ENCODE measurements around the gene HDAC7. TPM values are rescaled to one million over a fixed set of nuclear protein-coding genes. Genes with fewer than 3 reads are reported as not detected.

The HDAC7 gene
- total RNA-seq, 2 donors from 2014 or later, result 146 to 154 TPM

- H3K27ac ChIP-seq (ENCODE audit: low read depth, low read length), result no peak overlapping the region
Measured at GRCh38 chr12:47835006-47835830, 15.5 kb upstream of the HDAC7 start.

GRCh38 chr12:47834199-47834903, 14.6 kb upstream of the HDAC7 start:
- Mint-ChIP-seq H3K4me3 (no peak overlapping the region), H3K27ac (no peak overlapping the region)
- TF ChIP-seq, protein P1, sequence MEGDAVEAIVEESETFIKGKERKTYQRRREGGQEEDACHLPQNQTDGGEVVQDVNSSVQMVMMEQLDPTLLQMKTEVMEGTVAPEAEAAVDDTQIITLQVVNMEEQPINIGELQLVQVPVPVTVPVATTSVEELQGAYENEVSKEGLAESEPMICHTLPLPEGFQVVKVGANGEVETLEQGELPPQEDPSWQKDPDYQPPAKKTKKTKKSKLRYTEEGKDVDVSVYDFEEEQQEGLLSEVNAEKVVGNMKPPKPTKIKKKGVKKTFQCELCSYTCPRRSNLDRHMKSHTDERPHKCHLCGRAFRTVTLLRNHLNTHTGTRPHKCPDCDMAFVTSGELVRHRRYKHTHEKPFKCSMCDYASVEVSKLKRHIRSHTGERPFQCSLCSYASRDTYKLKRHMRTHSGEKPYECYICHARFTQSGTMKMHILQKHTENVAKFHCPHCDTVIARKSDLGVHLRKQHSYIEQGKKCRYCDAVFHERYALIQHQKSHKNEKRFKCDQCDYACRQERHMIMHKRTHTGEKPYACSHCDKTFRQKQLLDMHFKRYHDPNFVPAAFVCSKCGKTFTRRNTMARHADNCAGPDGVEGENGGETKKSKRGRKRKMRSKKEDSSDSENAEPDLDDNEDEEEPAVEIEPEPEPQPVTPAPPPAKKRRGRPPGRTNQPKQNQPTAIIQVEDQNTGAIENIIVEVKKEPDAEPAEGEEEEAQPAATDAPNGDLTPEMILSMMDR (conservative IDR thresholded peaks at IDR 0.05), result no peak

More at GRCh38 chr12:47835006-47835830, 15.5 kb upstream of the HDAC7 start:
- no peaks in the 10 kb centered on the region for H3K4me1 ChIP-seq (ENCODE audit: control insufficient read depth, insufficient read depth, low read length)
- no peaks in the 10 kb centered on the region for H3K9me3 ChIP-seq (ENCODE audit: control insufficient read depth, low read length)
- no peaks in the 10 kb centered on the region for H3K36me3 ChIP-seq (ENCODE audit: control insufficient read depth, insufficient read depth, low read length)
- 90% methylated on average over 11 to 12 of the region's 12 CpGs for WGBS, 2 experiments (ENCODE audit: insufficient coverage in 1 of 2, insufficient read length in 1 of 2)
- H3K36me3 Mint-ChIP-seq (ENCODE audit: low read depth), result no peaks in the 10 kb centered on the region
- no peaks in the 10 kb centered on the region for H3K27me3 ChIP-seq (ENCODE audit: control insufficient read depth, insufficient read depth, low read length, poor library complexity, severe bottlenecking)
- no peak for DNase-seq
- no peak overlapping the region for H3K4me3 ChIP-seq (ENCODE audit: low read length)
- no peak overlapping the region for H3K4me3 Mint-ChIP-seq
- H3K27ac Mint-ChIP-seq, result peak overlapping the region; percentile 28
- peaks cover 4% of the 10 kb centered on the region for H3K27me3 Mint-ChIP-seq (ENCODE audit: insufficient read depth)
- H3K9me3 Mint-ChIP-seq, result no peaks in the 10 kb centered on the region
- H3K4me1 Mint-ChIP-seq, result peaks cover 23% of the 10 kb centered on the region
- TF ChIP-seq, protein P1 (conservative IDR thresholded peaks at IDR 0.05), result no peak
- H3K9ac ChIP-seq (ENCODE audit: extremely low read depth, low read length, poor library complexity, severe bottlenecking), result no peak overlapping the region

DNA sequence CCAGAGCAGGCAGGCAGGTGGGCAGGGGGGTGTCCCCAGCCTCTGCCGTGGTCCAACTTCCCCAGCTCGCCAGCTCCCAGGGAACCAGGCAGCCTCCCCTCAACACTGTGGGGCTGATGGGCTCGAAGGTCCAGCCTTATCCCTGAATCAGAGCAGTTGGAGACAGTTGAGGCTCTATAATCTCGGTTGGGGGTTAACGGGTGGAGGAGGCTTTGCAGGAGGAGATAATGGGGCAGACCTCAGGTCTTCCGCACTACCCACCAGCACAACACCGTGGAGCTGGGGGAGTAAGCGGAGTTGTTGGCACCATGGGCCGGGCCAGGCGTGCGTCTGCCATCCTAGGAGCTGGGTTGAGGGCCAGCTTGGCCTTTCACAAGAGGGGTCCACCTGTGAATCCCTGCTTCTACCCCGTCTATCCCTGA, 13.9 kb upstream of the HDAC7 start:
- H3K27ac ChIP-seq (ENCODE audit: low read depth, low read length), result no peak overlapping the region
- H3K9me3 ChIP-seq (ENCODE audit: control insufficient read depth, low read length), result no peaks in the 10 kb centered on the region
- H3K9me3 Mint-ChIP-seq, result no peaks in the 10 kb centered on the region
- H3K9ac ChIP-seq (ENCODE audit: extremely low read depth, low read length, poor library complexity, severe bottlenecking), result no peak overlapping the region
- H3K36me3 ChIP-seq (ENCODE audit: control insufficient read depth, insufficient read depth, low read length), result no peaks in the 10 kb centered on the region
- peaks cover 32% of the 10 kb centered on the region for H3K4me1 Mint-ChIP-seq
- H3K4me3 Mint-ChIP-seq, result no peak overlapping the region
- no peaks in the 10 kb centered on the region for H3K27me3 ChIP-seq (ENCODE audit: control insufficient read depth, insufficient read depth, low read length, poor library complexity, severe bottlenecking)
- peaks cover 2% of the 10 kb centered on the region for H3K27me3 Mint-ChIP-seq (ENCODE audit: insufficient read depth)
- TF ChIP-seq, protein P1 (conservative IDR thresholded peaks at IDR 0.05), result no peak
- DNase-seq, result no peak
- peaks cover 5% of the 10 kb centered on the region for H3K4me1 ChIP-seq (ENCODE audit: control insufficient read depth, insufficient read depth, low read length)
- WGBS, 2 experiments (ENCODE audit: insufficient coverage in 1 of 2, insufficient read length in 1 of 2), result 94 to 97% methylated on average over 4 to 12 of the region's 12 CpGs
- no peaks in the 10 kb centered on the region for H3K36me3 Mint-ChIP-seq (ENCODE audit: low read depth)
- no peak overlapping the region for H3K27ac Mint-ChIP-seq
- no peak overlapping the region for H3K4me3 ChIP-seq (ENCODE audit: low read length)

More at GRCh38 chr12:47834199-47834903, 14.6 kb upstream of the HDAC7 start:
- H3K9me3 Mint-ChIP-seq, result no peaks in the 10 kb centered on the region
- Histone ChIP-seq H3K27me3 (ENCODE audit: control insufficient read depth, insufficient read depth, low read length, poor library complexity, severe bottlenecking) (no peaks in the 10 kb centered on the region), H3K9ac (ENCODE audit: extremely low read depth, low read length, poor library complexity, severe bottlenecking) (no peak overlapping the region), H3K36me3 (ENCODE audit: control insufficient read depth, insufficient read depth, low read length) (no peaks in the 10 kb centered on the region), H3K4me1 (ENCODE audit: control insufficient read depth, insufficient read depth, low read length) (peaks cover under 1% of the 10 kb centered on the region), H3K4me3 (ENCODE audit: low read length) (no peak overlapping the region), H3K9me3 (ENCODE audit: control insufficient read depth, low read length) (no peaks in the 10 kb centered on the region), H3K27ac (ENCODE audit: low read depth, low read length) (no peak overlapping the region)
- peaks cover 26% of the 10 kb centered on the region for H3K4me1 Mint-ChIP-seq
- no peaks in the 10 kb centered on the region for H3K36me3 Mint-ChIP-seq (ENCODE audit: low read depth)
- WGBS, 2 experiments (ENCODE audit: insufficient coverage in 1 of 2, insufficient read length in 1 of 2), result 91 to 93% methylated on average over 5 to 8 of the region's 8 CpGs
- DNase-seq, result no peak
- H3K27me3 Mint-ChIP-seq (ENCODE audit: insufficient read depth), result peaks cover 4% of the 10 kb centered on the region

Measured in endodermal cell (in vitro differentiated cells).